ENCODE results near the gene SORL1.

- no peak for TF ChIP-seq EP300 (IDR thresholded peaks at IDR 0.05; ENCODE audit: borderline replicate concordance)
- TF ChIP-seq REST (IDR thresholded peaks at IDR 0.05; ENCODE audit: low read depth): no peak
- TF ChIP-seq RAD21 (IDR thresholded peaks at IDR 0.05; ENCODE audit: low read depth): no peak
- no peak for TF ChIP-seq TCF12 (IDR thresholded peaks at IDR 0.05; ENCODE audit: low read depth)
- TF ChIP-seq MAX (IDR thresholded peaks at IDR 0.05): no peak
- TF ChIP-seq CEBPB (IDR thresholded peaks at IDR 0.05): no peak
- no peak for TF ChIP-seq EGR1 (IDR thresholded peaks at IDR 0.05)
- no peak for TF ChIP-seq NFIC (IDR thresholded peaks at IDR 0.05)
- TF ChIP-seq YY1 (IDR thresholded peaks at IDR 0.05; ENCODE audit: low read depth): no peak
- no peak for TF ChIP-seq USF1 (IDR thresholded peaks at IDR 0.05)
- TF ChIP-seq FOXM1 (IDR thresholded peaks at IDR 0.05; ENCODE audit: borderline replicate concordance, low read depth): no peak
- no peak for TF ChIP-seq ZBTB7A (IDR thresholded peaks at IDR 0.05; ENCODE audit: low read depth)
- TF ChIP-seq TAF1 (IDR thresholded peaks at IDR 0.05; ENCODE audit: low read depth): no peak
- no peak for TF ChIP-seq TEAD4 (IDR thresholded peaks at IDR 0.05)
These were observed 123.8 kb downstream of the SORL1 start for GRCh38 chr11:121575963-121576290.
